SK-N-SH (cell line): ENCODE results near the gene RFC4.

ENCODE experiments used
- CTCF ChIP-seq: fragments of 200-600 bp; sonication (generic); IDR thresholded peaks from 2 replicates; pipeline ENCODE4 v1.6.1; 2017; ENCODE audit warnings: antibody characterized with exemption, mild to moderate bottlenecking, moderate library complexity
- MEF2A ChIP-seq: IDR thresholded peaks from 2 replicates; pipeline ENCODE4 v1.4.0; 2012; ENCODE audit warnings: low read depth, borderline replicate concordance
- POLR2AphosphoS5 ChIP-seq: IDR thresholded peaks from 2 replicates; pipeline ENCODE4 v1.6.1; 2012; ENCODE audit warnings: low read depth, low read length
- USF2 ChIP-seq: fragments of 150-350 bp; IDR thresholded peaks from 2 replicates; pipeline ENCODE4 v1.6.1; 2017; ENCODE audit warnings: antibody characterized with exemption, low read length, low read depth, borderline replicate concordance

DNA sequence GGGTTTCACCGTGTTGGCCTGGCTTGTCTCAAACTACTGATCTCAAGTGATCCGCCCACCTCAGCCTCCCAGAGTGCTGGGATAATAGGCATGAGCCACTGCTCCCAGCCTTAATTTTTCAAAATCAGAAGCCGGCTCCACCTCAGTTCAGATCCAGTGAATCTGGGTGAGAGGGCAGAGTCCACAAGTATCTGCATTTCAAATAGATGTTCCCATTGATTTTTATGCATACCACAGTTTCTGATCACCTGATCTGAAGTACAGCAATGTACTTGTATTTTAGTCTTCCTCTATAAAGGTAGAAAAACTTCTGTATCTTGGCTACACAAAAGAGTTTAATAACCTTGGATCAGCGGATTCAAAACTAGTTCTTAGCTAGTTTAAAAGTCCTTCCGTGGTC, 27.1 kb downstream of the RFC4 start:
- no peak for TF ChIP-seq CTCF
- TF ChIP-seq POLR2AphosphoS5: no peak
- TF ChIP-seq USF2: no peak
- TF ChIP-seq MEF2A: no peak
